B cell (primary cell): ENCODE results near the gene ADAMTS8. TPM values are rescaled to one million over a fixed set of nuclear protein-coding genes. Genes with fewer than 3 reads are reported as not detected.

Source experiments
- ATAC-seq: fragments of 200-7000 bp; cut with Tn5 transposase; one replicate; pipeline ENCODE4 v1.10.0; 2021; ENCODE audit warnings: low read depth, mild to moderate bottlenecking, moderate number of reproducible peaks, moderate library complexity
- CTCF ChIA-PET: fragments of 350-600 bp; sonication (Branson Sonifier 250); formaldehyde crosslinking; loops from one replicate; lab custom pipeline; 2021; ENCODE audit warnings: antibody characterized with exemption, inconsistent platforms; lab: Charles Lee
- POLR2A ChIA-PET: fragments of 350-600 bp; sonication (Branson Sonifier 250); formaldehyde crosslinking; loops from one replicate; lab custom pipeline; 2021; ENCODE audit warnings: antibody characterized with exemption; lab: Charles Lee
- DNase-seq: peaks from one replicate; pipeline ENCODE4 v3.0.0; 2013
- H2AFZ ChIP-seq: 2 replicates; pipeline ENCODE4 v1.6.1; 2012; ENCODE audit warnings: mild to moderate bottlenecking, low read depth, low read length; ENCODE audit not compliant: insufficient read depth, poor library complexity, severe bottlenecking
- H3K27ac ChIP-seq, 2 donors: 1 replicate in 1 of 2; 2 replicates in 1 of 2; pipeline ENCODE4 v1.5.1; 2012 to 2013; ENCODE audit warnings: low read length in 2 of 2, mild to moderate bottlenecking in 2 of 2, moderate library complexity in 1 of 2
- H3K27me3 ChIP-seq, 4 experiments: fragments of 200-600 bp in 1 of 4; sonication (generic) in 1 of 4; replicated peaks in 1 of 4; 1 replicate in 2 of 4; 2 replicates in 2 of 4; pipeline versions ENCODE4 v1.6.1 to v1.7.0; 2013 to 2016; ENCODE audit warnings: low read length in 3 of 4, mild to moderate bottlenecking in 2 of 4, mixed read lengths in 1 of 4, moderate library complexity in 1 of 4; ENCODE audit not compliant: insufficient read depth in 4 of 4, control insufficient read depth in 3 of 4; ENCODE audit errors: control extremely low read depth in 1 of 4
- H3K36me3 ChIP-seq, 2 experiments: replicated peaks in 1 of 2; 1 replicate in 1 of 2; 2 replicates in 1 of 2; pipeline versions ENCODE4 v1.6.1 to v1.7.1; 2013; ENCODE audit warnings: low read length in 1 of 2; ENCODE audit not compliant: insufficient read depth in 2 of 2, control insufficient read depth in 1 of 2; ENCODE audit errors: control extremely low read depth in 1 of 2, extremely low read depth in 1 of 2
- H3K4me1 ChIP-seq, 2 donors: fragments of 200-600 bp in 1 of 2; sonication (generic) in 1 of 2; 1 replicate in 1 of 2; 2 replicates in 1 of 2; pipeline versions ENCODE4 v1.5.1 to v1.6.1; 2013 to 2017; ENCODE audit warnings: low read length in 2 of 2; ENCODE audit not compliant: control insufficient read depth in 2 of 2, insufficient read depth in 2 of 2
- H3K4me2 ChIP-seq: replicated peaks from 2 replicates; pipeline ENCODE3; 2012; ENCODE audit warnings: mild to moderate bottlenecking, low read depth, low read length; ENCODE audit not compliant: poor library complexity, severe bottlenecking
- H3K4me3 ChIP-seq, 5 experiments: fragments of 200-600 bp in 1 of 5; sonication (generic) in 1 of 5; 1 replicate in 3 of 5; 2 replicates in 2 of 5; pipeline versions ENCODE4 v1.5.1 to v1.7.0; 2011 to 2016; ENCODE audit warnings: low read length in 4 of 5, mild to moderate bottlenecking in 4 of 5, low read depth in 2 of 5, control low read depth in 1 of 5, moderate library complexity in 1 of 5; ENCODE audit not compliant: insufficient read depth in 1 of 5; ENCODE audit errors: control extremely low read depth in 1 of 5, extremely low read depth in 1 of 5
- H3K79me2 ChIP-seq: fragments of 200-600 bp; sonication (generic); one replicate; pipeline ENCODE4 v1.6.0; 2016; ENCODE audit warnings: low read length; ENCODE audit not compliant: control insufficient read depth, insufficient read depth
- H3K9ac ChIP-seq: fragments of 200-600 bp; sonication (generic); 2 replicates; pipeline ENCODE4 v1.6.1; 2017; ENCODE audit warnings: mild to moderate bottlenecking, low read length, moderate library complexity
- H3K9me3 ChIP-seq, 3 donors: one replicate each; pipeline versions ENCODE4 v1.6.1 to v1.7.1; 2013; ENCODE audit warnings: low read length in 2 of 3; ENCODE audit not compliant: control insufficient read depth in 2 of 3, insufficient read depth in 1 of 3; ENCODE audit errors: control extremely low read depth in 1 of 3
- H4K20me1 ChIP-seq: 2 replicates; pipeline ENCODE4 v1.6.0; 2012; ENCODE audit warnings: mild to moderate bottlenecking, low read length; ENCODE audit not compliant: insufficient read depth, control insufficient read depth, poor library complexity, severe bottlenecking
- H3K27ac Mint-ChIP-seq: one replicate; pipeline ENCODE4 v1.8.0; 2021; ENCODE audit warnings: mixed read lengths
- H3K27me3 Mint-ChIP-seq: one replicate; pipeline ENCODE4 v1.8.0; 2021; ENCODE audit warnings: mixed read lengths
- H3K4me1 Mint-ChIP-seq: one replicate; pipeline ENCODE4 v1.8.0; 2021; ENCODE audit warnings: mixed read lengths
- H3K4me3 Mint-ChIP-seq: one replicate; pipeline ENCODE4 v1.8.0; 2021; ENCODE audit warnings: mixed read lengths
- H3K9me3 Mint-ChIP-seq: one replicate; pipeline ENCODE4 v1.8.0; 2022; ENCODE audit warnings: mixed read lengths; ENCODE audit not compliant: insufficient read depth
- EZH2 ChIP-seq: IDR thresholded peaks from 2 replicates; pipeline ENCODE4 v1.6.1; 2012; ENCODE audit warnings: borderline replicate concordance, low read depth, mild to moderate bottlenecking, moderate library complexity, low read length; ENCODE audit not compliant: insufficient read depth, poor library complexity, severe bottlenecking
- WGBS: methylation state at CpG from one replicate; pipeline ENCODE4 v1.1.5; 2013; ENCODE audit warnings: missing lambda C conversion rate; ENCODE audit not compliant: insufficient coverage; 5-methylcytosine and 5-hydroxymethylcytosine counted together
- intact Hi-C: fragments of 100-400 bp; cut with micrococcal nuclease; formaldehyde crosslinking; loops from one replicate; pipeline ENCODE4 v1.10.0; 2022
- polyA plus RNA-seq: library from polyadenylated mRNA; depleted of rRNA; stranded (reverse); fragments of >200 nt; gene quantifications from 2 replicates; pipeline ENCODE4 v1.2.3, GENCODE V29; 2012
- total RNA-seq, 2 donors: library from RNA; stranded (reverse); fragments of 120-200 nt in 1 of 2; gene quantifications; 1 replicate in 1 of 2; 2 replicates in 1 of 2; pipeline versions ENCODE4 v1.2.3 to v1.2.4, GENCODE V29; 2013 to 2022
- TF ChIP-seq, protein P1 (sequence below): fragments of 200-600 bp; IDR thresholded peaks from one replicate; pipeline ENCODE4 v1.8.0; 2022; ENCODE audit warnings: antibody characterized with exemption, mild to moderate bottlenecking

ADAMTS8 gene
- total and polyA plus RNA-seq, 2 donors (not counting 1 experiment from before 2014, with no cell fraction given), result not detected

DNA sequence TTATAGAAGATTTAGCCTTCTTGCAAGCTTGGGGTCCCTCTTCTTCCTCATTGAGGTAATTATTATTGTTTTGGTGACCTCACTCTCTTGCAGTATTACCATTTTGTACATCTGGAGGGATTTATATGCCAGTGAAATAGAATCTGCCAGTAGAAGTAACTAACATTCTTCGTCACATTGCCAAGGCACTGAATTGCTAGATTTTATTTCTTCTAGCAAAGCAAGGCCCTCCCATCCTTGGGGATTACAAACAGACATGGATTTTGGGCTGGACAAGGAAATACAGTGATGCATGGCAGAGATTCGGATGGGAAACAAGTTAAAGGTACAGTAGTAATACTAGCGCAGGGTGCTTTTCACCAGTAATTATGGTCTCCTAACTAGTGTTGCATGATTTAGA, 27.9 kb upstream of the ADAMTS8 start:
- no peak overlapping the region for H3K4me3 ChIP-seq
- Mint-ChIP-seq H3K27ac (no peak overlapping the region), H3K27me3 (peaks cover 17% of the 10 kb centered on the region), H3K4me3 (no peak overlapping the region), H3K4me1 (no peaks in the 10 kb centered on the region), H3K9me3 (no peaks in the 10 kb centered on the region)
- intact Hi-C loops, result no loop called here
- no peak for ATAC-seq
- no peak overlapping the region for H3K9ac ChIP-seq
- no peaks in the 10 kb centered on the region for H3K9me3 ChIP-seq
- H3K27ac ChIP-seq, result no peak overlapping the region
- no peaks in the 10 kb centered on the region for H4K20me1 ChIP-seq
- no peak for DNase-seq
- no peaks in the 10 kb centered on the region for H3K79me2 ChIP-seq
- no peaks in the 10 kb centered on the region for H3K4me1 ChIP-seq
- WGBS, result 88% methylated on average over 2 of the region's 3 CpGs
- no peak overlapping the region for H3K4me2 ChIP-seq
- POLR2A ChIA-PET, result no interaction called here
- no peaks in the 10 kb centered on the region for H3K36me3 ChIP-seq
- no peak overlapping the region for H2AFZ ChIP-seq
- CTCF ChIA-PET, result interaction anchor here (0.8 to 1.5 kb wide), 2 partner anchors 22 to 404 kb away, joined by 3 to 4 read pairs; no protein-coding TSS in a partner anchor
- TF ChIP-seq EZH2, result no peak
- TF ChIP-seq, protein P1, sequence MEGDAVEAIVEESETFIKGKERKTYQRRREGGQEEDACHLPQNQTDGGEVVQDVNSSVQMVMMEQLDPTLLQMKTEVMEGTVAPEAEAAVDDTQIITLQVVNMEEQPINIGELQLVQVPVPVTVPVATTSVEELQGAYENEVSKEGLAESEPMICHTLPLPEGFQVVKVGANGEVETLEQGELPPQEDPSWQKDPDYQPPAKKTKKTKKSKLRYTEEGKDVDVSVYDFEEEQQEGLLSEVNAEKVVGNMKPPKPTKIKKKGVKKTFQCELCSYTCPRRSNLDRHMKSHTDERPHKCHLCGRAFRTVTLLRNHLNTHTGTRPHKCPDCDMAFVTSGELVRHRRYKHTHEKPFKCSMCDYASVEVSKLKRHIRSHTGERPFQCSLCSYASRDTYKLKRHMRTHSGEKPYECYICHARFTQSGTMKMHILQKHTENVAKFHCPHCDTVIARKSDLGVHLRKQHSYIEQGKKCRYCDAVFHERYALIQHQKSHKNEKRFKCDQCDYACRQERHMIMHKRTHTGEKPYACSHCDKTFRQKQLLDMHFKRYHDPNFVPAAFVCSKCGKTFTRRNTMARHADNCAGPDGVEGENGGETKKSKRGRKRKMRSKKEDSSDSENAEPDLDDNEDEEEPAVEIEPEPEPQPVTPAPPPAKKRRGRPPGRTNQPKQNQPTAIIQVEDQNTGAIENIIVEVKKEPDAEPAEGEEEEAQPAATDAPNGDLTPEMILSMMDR, result no peak
- H3K27me3 ChIP-seq, result peaks cover 0 to under 1% (median 0%) of the 10 kb centered on the region in 4 experiments

DNA sequence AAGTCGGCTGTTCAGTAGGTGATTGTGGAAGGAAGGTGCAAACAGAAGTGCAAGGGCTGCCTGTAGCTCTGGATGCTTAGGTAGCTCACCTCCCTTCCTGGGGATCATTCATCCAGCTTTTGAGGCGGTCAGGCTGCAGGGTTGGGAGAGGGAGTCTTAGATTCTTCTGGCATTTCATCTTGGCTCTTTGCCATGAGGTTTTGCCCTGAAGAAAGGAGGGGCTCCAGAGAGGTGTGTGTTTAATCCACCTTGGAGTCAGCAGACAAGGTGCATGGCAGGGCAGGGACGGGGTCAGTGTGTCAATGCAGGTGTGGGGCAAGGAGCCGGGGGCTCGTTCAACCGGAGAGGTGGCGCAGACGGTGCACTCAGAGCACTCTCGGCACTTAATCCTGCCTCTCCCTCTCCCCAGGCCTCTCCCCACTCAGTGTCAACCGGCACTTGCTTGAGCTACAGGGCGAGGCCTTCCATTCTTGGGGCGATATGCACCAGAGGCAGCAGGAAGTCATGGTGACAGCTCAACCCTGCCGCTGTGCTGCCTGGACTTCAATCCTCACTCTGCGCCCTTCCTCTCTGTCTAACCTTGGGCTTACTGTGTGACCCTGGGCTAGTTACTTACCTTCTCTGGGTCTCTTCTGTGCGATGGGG, 27.2 kb upstream of the ADAMTS8 start:
- H3K9me3 ChIP-seq, result no peaks in the 10 kb centered on the region
- ChIA-PET POLR2A (no interaction called here), CTCF (interaction anchor here (0.6 to 1.5 kb wide), 2 partner anchors 21 to 310 kb away, joined by 3 to 4 read pairs; no protein-coding TSS in a partner anchor)
- ATAC-seq (no peak), DNase-seq (no peak)
- H3K4me1 ChIP-seq, result no peaks in the 10 kb centered on the region
- H3K9ac ChIP-seq, result no peak overlapping the region
- H3K79me2 ChIP-seq, result no peaks in the 10 kb centered on the region
- no peak for TF ChIP-seq EZH2
- TF ChIP-seq, protein P1, result no peak
- Mint-ChIP-seq H3K9me3 (no peaks in the 10 kb centered on the region), H3K4me3 (no peak overlapping the region), H3K4me1 (no peaks in the 10 kb centered on the region), H3K27ac (no peak overlapping the region), H3K27me3 (peaks cover 19% of the 10 kb centered on the region)
- WGBS, result 90% methylated on average over 13 of the region's 15 CpGs
- H3K27me3 ChIP-seq, result peaks cover 0 to 7% (median 0%) of the 10 kb centered on the region in 4 experiments
- H3K4me2 ChIP-seq, result no peak overlapping the region
- no peaks in the 10 kb centered on the region for H3K36me3 ChIP-seq
- H3K4me3 ChIP-seq, result no peak overlapping the region
- H3K27ac ChIP-seq, result no peak overlapping the region
- intact Hi-C loops, result no loop called here
- no peak overlapping the region for H2AFZ ChIP-seq
- H4K20me1 ChIP-seq, result no peaks in the 10 kb centered on the region
